T-helper 22 cell (primary cell): ENCODE data around the gene EXOC7.
"Not testable (repeated sequence)": the region's sequence is repeated elsewhere in the genome, so short reads cannot be mapped to it uniquely, and the experiment has no call there.

Experiments used
- DNase-seq: peaks from one replicate; pipeline ENCODE4 v3.0.0-alpha.2; 2020; ENCODE audit warnings: low read depth

Gene EXOC7

GRCh38 chr17:76072148-76072858 is 31.3 kb downstream of the EXOC7 start, which contains the start of gene SRP68:
Gene SRP68, minus strand, starts transcription at chr17:76072517. Its CDS starts 26 bp downstream, at chr17:76072491.
- DNase-seq, result peak; percentile 69

GRCh38 chr17:76071531-76072147 is 31.9 kb downstream of the EXOC7 start:
- DNase-seq, result no peak

GRCh38 chr17:76065775-76066174 is 37.8 kb downstream of the EXOC7 start:
- DNase-seq, result no peak

- DNase-seq, result no peak
These were observed 39.6 kb downstream of the EXOC7 start for GRCh38 chr17:76063875-76064546.

GRCh38 chr17:76058264-76058663 is 45.3 kb downstream of the EXOC7 start:
- DNase-seq, result not testable (repeated sequence)

GRCh38 chr17:76056882-76057281 is 46.7 kb downstream of the EXOC7 start:
- DNase-seq, result no peak

- no peak for DNase-seq
These were observed 49.5 kb downstream of the EXOC7 start for GRCh38 chr17:76054112-76054476.

- DNase-seq, result no peak
These were observed 50.1 kb downstream of the EXOC7 start for GRCh38 chr17:76053246-76054111.

- no peak for DNase-seq
These were observed 52.0 kb downstream of the EXOC7 start for GRCh38 chr17:76051561-76051960.

- no peak for DNase-seq
These were observed 52.8 kb downstream of the EXOC7 start for GRCh38 chr17:76050538-76051467.

- no peak for DNase-seq
These were observed 53.6 kb downstream of the EXOC7 start for GRCh38 chr17:76049836-76050537.

- DNase-seq, result no peak
These were observed 54.3 kb downstream of the EXOC7 start for GRCh38 chr17:76049239-76049638.

GRCh38 chr17:76048711-76049110 is 54.9 kb downstream of the EXOC7 start:
- DNase-seq, result no peak

GRCh38 chr17:76048025-76048605 is 55.5 kb downstream of the EXOC7 start:
- DNase-seq, result no peak

- no peak for DNase-seq
These were observed 57.5 kb downstream of the EXOC7 start for GRCh38 chr17:76046064-76046463.

GRCh38 chr17:76044475-76045007 is 59.0 kb downstream of the EXOC7 start:
- not testable (repeated sequence) for DNase-seq

GRCh38 chr17:76042868-76043267 is 60.7 kb downstream of the EXOC7 start:
- DNase-seq, result not testable (repeated sequence)

GRCh38 chr17:76040376-76040775 is 63.2 kb downstream of the EXOC7 start:
- no peak for DNase-seq

- no peak for DNase-seq
These were observed 64.5 kb downstream of the EXOC7 start for GRCh38 chr17:76039121-76039520.

GRCh38 chr17:76038050-76038449 is 65.5 kb downstream of the EXOC7 start:
- DNase-seq, result no peak
